GM12878 (cell line): Measurements from ENCODE around the gene FAM47E. TPM values are rescaled to one million over a fixed set of nuclear protein-coding genes. Genes with fewer than 3 reads are reported as not detected.

Source experiments
- BCLAF1 ChIP-seq: fragments of 450-650 bp; IDR thresholded peaks from 2 replicates; pipeline ENCODE4 v1.6.1; 2017; ENCODE audit warnings: antibody characterized with exemption, mild to moderate bottlenecking, moderate library complexity
- EP300 ChIP-seq, 2 experiments: fragments of 150-350 bp in 1 of 2; IDR thresholded peaks; 2 replicates each; pipeline ENCODE4 v1.6.1; 2011 to 2012; ENCODE audit warnings: low read depth in 2 of 2, low read length in 2 of 2, borderline replicate concordance in 1 of 2, improper control_type of control experiment in 1 of 2, inconsistent platforms in 1 of 2; ENCODE audit not compliant: control insufficient read depth in 1 of 2
- RAD21 ChIP-seq: IDR thresholded peaks from 2 replicates; pipeline ENCODE4 v1.6.1; 2011; ENCODE audit warnings: mild to moderate bottlenecking, low read depth, low read length, moderate library complexity; ENCODE audit not compliant: insufficient read depth
- RBBP5 ChIP-seq: fragments of 200-600 bp; sonication (generic); conservative IDR thresholded peaks from 2 replicates; pipeline ENCODE4 v1.6.1; 2016
- REST ChIP-seq: IDR thresholded peaks from 2 replicates; pipeline ENCODE4 v1.6.1; 2012; ENCODE audit warnings: mild to moderate bottlenecking, low read depth, low read length
- TCF3 ChIP-seq: IDR thresholded peaks from 2 replicates; pipeline ENCODE4 v1.6.1; 2012; ENCODE audit warnings: low read depth, mild to moderate bottlenecking, low read length, borderline replicate concordance; ENCODE audit not compliant: insufficient read depth
- YY1 ChIP-seq: IDR thresholded peaks from 2 replicates; pipeline ENCODE4 v1.6.1; 2011; ENCODE audit warnings: low read depth, mild to moderate bottlenecking, low read length
- polyA plus RNA-seq, 11 experiments: library from polyadenylated mRNA; depleted of rRNA in 4 of 11; unstranded in 6 of 11; stranded (reverse) in 5 of 11; fragments of >200 nt; fragmentation: Nextera tagmentation in 4 of 11; fragmentation: Illumina TruSeq in 1 of 11; extraction: Ambion mirVana in 4 of 11; extraction: Trizol in 1 of 11; gene quantifications; 1 replicate in 1 of 11; 2 replicates in 10 of 11; pipeline versions ENCODE4 v1.2.1 to v1.2.3, GENCODE V29; 2011 to 2016; ENCODE audit warnings: inconsistent platforms in 2 of 11, missing spikeins in 2 of 11, low read depth in 1 of 11
- total RNA-seq, 4 experiments: library from RNA; depleted of rRNA in 3 of 4; stranded (reverse); fragments of >200 nt in 3 of 4; fragmentation: Illumina TruSeq in 1 of 4; extraction: Trizol in 1 of 4; gene quantifications; 2 replicates each; pipeline versions ENCODE4 v1.2.1 to v1.2.3, GENCODE V29; 2013 to 2021

FAM47E gene
- total and polyA plus RNA-seq, 10 of the 15 experiments (the other 5 are each of a cell fraction or from before 2014, with no cell fraction given), result 0.03 TPM; not detected in 9

GRCh38 chr4:76256968-76257367, 5.4 kb downstream of the FAM47E start (continued):
- TF ChIP-seq REST (no peak), RBBP5 (no peak), EP300 (IDR thresholded peaks at IDR 0.05; ENCODE audit: borderline replicate concordance in 1 of 2, control insufficient read depth in 1 of 2, low read depth in 2 of 2, low read length in 2 of 2) (no peak), BCLAF1 (no peak), TCF3 (no peak), YY1 (no peak), RAD21 (no peak)
